Brain pericyte (primary cell): ENCODE data around the gene CCDC50.

ENCODE experiments used
- DNase-seq: peaks from one replicate; pipeline ENCODE4 v3.0.0-alpha.2; 2012; ENCODE audit warnings: low read depth, low spot score

The CCDC50 gene

GRCh38 chr3:191378142-191378812 is 49.1 kb downstream of the CCDC50 start:
- no peak for DNase-seq

GRCh38 chr3:191379446-191379845 is 50.3 kb downstream of the CCDC50 start:
- no peak for DNase-seq

- no peak for DNase-seq
These were observed 50.8 kb downstream of the CCDC50 start for GRCh38 chr3:191380001-191380400.

- no peak for DNase-seq
These were observed 52.1 kb downstream of the CCDC50 start for GRCh38 chr3:191381303-191381702.

GRCh38 chr3:191382661-191383060 is 53.5 kb downstream of the CCDC50 start:
- DNase-seq, result no peak

GRCh38 chr3:191383124-191383523 is 53.9 kb downstream of the CCDC50 start:
- DNase-seq, result no peak

GRCh38 chr3:191385101-191385500 is 55.9 kb downstream of the CCDC50 start:
- DNase-seq, result no peak

GRCh38 chr3:191387441-191388077 is 58.4 kb downstream of the CCDC50 start:
- DNase-seq, result no peak

- no peak for DNase-seq
These were observed 59.6 kb downstream of the CCDC50 start for GRCh38 chr3:191388823-191389222.

GRCh38 chr3:191390580-191390979 is 61.4 kb downstream of the CCDC50 start:
- DNase-seq, result no peak

- no peak for DNase-seq
These were observed 62.9 kb downstream of the CCDC50 start for GRCh38 chr3:191391861-191392808.

- no peak for DNase-seq
These were observed 64.0 kb downstream of the CCDC50 start for GRCh38 chr3:191393146-191393545.

- no peak for DNase-seq
These were observed 68.6 kb downstream of the CCDC50 start for GRCh38 chr3:191397771-191398170.

GRCh38 chr3:191398607-191399006 is 69.4 kb downstream of the CCDC50 start:
- DNase-seq, result no peak

- no peak for DNase-seq
These were observed 70.7 kb downstream of the CCDC50 start for GRCh38 chr3:191399918-191400317.

- no peak for DNase-seq
These were observed 72.7 kb downstream of the CCDC50 start for GRCh38 chr3:191401775-191402357.

- no peak for DNase-seq
These were observed 80.7 kb downstream of the CCDC50 start for GRCh38 chr3:191409791-191410359.

- DNase-seq, result peak; percentile 64
These were observed 83.6 kb downstream of the CCDC50 start for GRCh38 chr3:191412759-191413158.

GRCh38 chr3:191414286-191414685 is 85.1 kb downstream of the CCDC50 start:
- DNase-seq, result no peak

GRCh38 chr3:191414732-191415131 is 85.5 kb downstream of the CCDC50 start:
- no peak for DNase-seq

GRCh38 chr3:191415566-191415965 is 86.4 kb downstream of the CCDC50 start:
- DNase-seq, result no peak

GRCh38 chr3:191417457-191417729 is 88.2 kb downstream of the CCDC50 start:
- no peak for DNase-seq
